HG03520 (cell line): ENCODE measurements around the gene ADGRA3.

ENCODE experiments used
- ATAC-seq: cut with Tn5 transposase; IDR thresholded peaks from one replicate; pipeline ENCODE4 v1.9.1; 2021; ENCODE audit warnings: mild to moderate bottlenecking, moderate library complexity; ENCODE audit not compliant: unreplicated experiment

The ADGRA3 gene, protein sequence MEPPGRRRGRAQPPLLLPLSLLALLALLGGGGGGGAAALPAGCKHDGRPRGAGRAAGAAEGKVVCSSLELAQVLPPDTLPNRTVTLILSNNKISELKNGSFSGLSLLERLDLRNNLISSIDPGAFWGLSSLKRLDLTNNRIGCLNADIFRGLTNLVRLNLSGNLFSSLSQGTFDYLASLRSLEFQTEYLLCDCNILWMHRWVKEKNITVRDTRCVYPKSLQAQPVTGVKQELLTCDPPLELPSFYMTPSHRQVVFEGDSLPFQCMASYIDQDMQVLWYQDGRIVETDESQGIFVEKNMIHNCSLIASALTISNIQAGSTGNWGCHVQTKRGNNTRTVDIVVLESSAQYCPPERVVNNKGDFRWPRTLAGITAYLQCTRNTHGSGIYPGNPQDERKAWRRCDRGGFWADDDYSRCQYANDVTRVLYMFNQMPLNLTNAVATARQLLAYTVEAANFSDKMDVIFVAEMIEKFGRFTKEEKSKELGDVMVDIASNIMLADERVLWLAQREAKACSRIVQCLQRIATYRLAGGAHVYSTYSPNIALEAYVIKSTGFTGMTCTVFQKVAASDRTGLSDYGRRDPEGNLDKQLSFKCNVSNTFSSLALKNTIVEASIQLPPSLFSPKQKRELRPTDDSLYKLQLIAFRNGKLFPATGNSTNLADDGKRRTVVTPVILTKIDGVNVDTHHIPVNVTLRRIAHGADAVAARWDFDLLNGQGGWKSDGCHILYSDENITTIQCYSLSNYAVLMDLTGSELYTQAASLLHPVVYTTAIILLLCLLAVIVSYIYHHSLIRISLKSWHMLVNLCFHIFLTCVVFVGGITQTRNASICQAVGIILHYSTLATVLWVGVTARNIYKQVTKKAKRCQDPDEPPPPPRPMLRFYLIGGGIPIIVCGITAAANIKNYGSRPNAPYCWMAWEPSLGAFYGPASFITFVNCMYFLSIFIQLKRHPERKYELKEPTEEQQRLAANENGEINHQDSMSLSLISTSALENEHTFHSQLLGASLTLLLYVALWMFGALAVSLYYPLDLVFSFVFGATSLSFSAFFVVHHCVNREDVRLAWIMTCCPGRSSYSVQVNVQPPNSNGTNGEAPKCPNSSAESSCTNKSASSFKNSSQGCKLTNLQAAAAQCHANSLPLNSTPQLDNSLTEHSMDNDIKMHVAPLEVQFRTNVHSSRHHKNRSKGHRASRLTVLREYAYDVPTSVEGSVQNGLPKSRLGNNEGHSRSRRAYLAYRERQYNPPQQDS (N-terminal part only)

DNA sequence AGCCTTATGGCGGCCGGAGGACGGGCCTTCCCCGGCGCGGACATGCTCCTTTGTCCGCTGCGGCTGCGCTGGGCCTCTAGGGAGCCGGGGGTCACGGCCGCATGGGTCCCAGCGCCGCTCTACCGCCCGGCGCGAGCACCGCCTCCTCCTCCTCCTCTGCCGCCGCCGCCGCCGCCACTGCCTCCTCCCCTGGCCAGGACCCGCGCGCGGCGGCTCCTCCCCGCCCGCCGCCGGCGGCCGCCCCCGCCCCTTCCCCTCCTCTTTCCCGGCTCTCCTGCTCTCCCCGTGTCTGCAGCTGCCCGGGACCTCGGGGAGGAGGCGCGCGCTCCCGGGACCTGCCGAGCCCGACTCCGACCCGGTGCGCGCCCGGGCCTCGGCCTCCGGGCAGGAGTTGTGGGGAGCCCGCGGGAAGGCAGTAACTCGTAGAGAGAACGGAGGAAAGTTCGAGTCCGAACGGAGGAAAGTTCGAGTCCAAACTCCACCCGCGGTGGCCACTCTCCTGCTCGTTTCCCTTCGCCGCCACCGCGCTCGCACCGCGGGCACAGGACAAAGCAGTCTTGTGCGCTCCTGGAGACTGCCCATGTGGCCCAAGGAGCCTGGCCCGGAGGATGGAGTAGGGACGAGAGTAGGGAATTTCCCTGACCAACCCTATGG is at the start of gene ADGRA3:
Gene ADGRA3 (minus strand): TSS at position 179 of the 654 bp plus-strand sequence. CDS start 282 bp downstream, outside the sequence.
- ATAC-seq, result no peak

DNA sequence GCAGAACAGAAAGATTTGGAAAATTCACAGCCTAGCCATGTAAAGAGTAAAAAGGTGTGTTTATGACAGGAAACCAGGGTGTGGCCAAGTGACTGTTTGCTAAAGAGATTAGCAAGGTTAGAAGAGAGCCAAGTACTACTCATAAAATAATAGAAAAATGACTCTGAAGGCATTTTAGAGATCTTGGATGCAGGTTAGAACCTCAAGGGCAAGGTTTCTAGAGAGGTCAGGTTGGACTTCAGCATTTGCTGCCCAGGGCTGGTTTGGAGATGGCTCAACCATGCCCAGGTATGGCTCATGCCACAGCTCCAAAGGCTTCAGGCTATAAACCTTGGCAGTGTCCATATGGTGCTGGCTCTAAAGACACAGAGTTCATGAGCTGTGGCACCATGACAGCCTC is 40.6 kb upstream of the ADGRA3 start:
- ATAC-seq, result no peak

DNA sequence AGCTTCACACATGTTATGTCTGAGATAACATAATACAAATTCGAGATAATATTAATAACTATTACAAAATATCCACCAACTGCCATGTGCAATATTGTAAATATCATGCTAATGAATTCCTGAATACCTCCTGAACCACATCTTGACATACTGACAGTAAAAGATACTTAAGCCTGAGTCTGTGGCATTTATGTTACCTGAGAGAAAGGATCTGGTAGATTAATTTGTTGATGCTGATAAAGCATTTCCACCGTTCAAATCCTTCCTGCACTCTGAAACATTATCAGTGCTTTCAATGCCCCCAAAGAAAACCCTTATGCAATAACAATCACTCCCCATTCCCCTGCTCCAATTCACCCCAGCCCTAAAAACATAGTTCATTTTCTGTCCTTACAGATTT is 38.8 kb upstream of the ADGRA3 start:
- ATAC-seq, result no peak

DNA sequence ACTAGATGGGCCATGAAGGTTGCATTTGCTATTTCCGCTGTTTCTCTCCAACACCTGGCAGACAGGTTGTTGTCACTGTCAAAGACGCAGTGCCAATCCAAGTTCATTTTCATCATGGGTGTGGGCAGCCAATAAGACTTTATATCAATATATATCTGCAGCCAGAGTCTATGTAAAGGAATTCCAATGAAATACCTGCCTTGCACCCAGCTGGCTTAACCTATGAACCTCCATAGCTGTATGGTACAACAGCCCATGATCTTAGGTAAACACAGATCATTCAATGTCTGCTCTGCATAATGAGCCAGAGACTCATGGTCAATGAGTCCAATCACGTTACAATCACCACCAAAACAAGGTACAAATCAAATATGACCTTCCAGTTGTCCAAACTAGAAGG is 37.7 kb upstream of the ADGRA3 start:
- ATAC-seq, result no peak

DNA sequence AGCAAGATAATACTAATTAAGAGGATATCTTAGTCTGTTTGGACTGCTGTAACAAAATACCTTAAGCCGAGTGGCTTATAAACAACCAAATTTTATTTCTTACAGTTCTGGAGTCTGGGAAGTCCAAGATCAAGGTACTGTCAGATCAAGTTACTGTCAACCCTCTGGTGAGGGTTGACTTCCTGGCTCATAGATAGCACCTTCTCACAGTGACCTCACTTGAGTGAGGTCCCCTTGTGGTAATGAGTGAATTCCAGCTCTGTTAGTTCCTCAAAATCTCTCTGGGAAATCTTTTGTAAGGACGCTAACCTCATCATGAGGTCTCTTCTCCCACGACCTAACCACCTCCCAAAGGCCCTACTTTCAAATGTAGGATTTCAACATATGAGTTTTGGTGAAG is 36.9 kb upstream of the ADGRA3 start:
- ATAC-seq, result no peak

DNA sequence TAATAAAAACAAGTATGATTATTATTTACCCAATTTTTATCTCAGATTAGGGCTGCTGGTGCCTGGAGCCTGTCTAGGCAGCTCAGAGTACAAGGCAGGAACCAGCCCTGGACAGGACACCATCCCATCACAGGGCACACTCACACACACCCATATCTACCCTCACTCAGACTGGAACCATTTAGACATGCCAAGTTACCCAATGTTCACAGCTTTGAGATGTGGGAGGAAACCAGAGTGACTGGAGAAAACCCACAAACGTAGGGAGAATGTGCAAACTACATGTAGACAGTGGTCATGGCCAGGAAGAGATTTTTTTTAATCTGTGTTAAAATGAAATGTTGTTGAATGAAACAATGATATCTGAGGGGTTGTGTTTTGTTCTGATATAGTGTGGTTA is 35.7 kb upstream of the ADGRA3 start:
- ATAC-seq, result no peak

DNA sequence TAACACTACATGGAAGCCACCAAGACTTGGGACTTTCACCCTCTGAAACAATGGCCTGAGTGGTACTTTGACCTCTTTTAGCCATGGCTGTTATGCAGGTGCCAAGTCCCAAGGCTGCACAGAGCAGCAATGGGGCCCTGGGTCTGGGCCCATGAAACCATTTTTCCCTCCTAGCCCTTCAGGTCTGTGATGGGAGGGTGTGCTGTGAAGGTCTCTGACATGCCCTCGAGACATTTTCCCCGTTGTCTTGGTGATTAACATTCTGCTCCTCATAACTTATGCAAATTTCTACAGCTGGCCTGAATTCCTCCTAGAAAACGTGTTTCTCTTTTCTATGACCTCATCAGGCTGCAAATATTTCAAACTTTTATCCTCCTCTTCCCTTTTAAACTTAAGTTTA is 30.4 kb upstream of the ADGRA3 start:
- no peak for ATAC-seq

DNA sequence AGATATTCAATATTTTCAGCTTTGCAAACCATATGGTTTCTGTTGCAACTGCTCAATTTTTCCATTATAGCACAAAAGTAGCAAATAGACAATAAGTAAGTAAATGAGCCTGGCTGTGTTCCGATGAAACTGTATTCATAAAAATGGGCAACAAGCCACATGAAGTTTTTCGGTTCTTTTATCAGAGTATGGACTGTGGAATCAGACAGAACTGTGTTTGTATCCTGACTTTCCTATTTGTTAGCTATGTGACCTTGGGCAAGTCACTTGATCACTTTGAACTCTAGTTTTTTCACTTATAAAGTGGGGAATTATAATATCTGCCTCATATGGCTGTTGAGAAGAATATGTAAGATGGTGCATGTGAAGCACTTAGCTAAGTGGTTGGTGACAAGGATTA is 23.4 kb upstream of the ADGRA3 start:
- ATAC-seq, result no peak

DNA sequence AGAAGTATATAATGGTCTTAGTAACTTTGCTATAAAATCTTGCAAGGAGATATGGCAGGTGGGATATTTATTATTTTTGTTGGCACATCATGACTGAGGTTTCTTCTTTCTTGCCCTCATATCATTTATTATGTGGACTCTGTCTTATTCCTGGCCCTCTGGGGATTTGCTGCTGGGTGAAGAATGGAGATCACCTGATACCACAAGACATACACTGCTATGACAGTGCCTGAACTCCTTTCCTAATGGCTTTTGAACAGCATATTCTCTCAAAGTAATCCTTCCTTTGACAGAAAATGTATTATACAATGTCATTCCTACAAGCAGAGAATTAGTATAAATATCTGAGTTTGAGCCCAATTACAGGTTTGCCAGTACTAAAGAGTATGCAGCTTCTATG is 22.0 kb upstream of the ADGRA3 start:
- ATAC-seq, result no peak

DNA sequence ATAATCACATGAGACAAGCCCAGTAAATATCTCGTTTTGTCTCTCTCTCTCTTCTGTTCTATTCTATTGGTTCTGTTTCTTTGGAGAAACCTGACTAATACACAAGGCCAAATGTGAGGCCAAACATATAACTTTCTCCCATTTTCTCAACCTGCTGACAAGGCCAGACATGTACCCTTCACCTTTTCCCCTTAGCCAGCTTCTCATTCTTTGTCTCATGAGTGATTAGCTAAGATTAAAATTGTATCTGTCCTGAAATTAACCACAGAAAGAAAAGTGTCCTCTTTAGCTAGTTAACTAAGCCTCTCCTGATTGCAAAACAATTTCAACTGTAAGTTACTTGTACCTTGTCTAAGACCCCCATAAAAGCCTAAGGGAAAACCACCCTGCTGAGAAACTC is 18.5 kb upstream of the ADGRA3 start:
- ATAC-seq, result no peak

DNA sequence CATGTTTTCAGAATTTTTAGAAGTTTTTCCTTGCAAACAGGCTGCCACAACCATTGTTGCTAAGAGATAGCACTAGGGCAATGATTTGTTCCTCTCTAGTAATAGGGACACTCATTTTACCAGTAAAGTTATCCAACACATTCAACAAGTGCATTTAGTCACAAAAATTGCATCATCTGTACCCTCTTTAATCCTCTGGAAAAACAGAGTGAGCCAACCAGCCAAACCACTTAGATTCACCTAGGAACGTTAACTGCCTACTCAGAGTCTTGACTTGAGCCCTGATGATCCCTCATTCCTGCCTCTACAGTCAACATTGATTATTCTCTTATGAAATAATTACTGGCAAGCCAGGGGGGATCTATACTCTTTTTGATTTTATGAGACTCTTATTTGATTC is 17.0 kb upstream of the ADGRA3 start:
- no peak for ATAC-seq

DNA sequence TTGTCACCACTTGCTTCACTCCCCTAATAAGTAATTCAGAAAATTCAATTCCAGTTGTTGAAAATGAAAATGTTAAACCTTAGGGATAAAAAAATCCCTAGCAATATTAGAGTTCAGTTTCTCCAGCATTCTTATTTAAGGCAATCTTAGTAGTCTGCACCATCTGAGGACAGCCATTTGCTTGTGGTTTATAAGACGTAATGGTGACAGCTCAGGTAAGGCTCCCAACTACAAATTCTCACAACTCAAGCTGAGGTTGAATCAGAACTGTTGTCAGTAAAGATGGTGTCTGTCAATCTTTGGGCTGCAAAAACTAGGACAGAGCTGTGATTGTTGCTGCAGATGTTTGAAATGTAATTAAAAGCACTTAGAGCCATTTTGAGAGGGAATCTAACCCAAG is 16.3 kb upstream of the ADGRA3 start:
- no peak for ATAC-seq

DNA sequence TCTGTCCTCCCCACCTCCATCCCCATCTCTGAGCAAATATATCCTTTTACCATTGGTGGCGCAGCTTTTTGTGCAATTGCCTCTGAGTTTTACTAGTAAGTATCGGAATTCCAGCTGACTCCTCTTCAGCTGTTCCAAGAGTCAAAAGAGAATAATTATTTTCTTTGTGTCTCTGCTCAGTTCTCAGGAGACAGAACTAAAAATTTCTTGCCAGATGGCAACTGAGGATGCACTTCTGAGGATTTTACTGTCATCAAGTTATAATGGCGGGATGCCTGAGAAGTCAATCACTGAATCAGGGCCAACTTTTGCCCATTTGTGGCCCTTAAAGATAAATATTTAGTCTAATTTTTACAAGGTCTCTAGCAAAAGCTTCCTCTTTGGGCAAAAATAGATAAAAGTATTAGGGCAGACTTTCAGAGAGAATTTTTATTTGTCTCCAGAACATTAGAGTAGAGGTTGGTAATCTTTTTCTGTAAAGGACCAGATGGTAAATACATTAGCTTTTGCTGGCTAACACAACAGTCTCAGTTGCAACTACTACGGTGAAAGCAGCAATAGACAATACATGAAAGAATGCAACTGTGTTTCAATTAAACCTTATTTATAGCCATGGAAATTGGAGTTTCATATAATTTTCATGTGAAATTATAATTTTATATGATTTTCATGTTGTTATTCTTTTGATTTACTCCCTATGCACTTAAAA is 15.6 kb upstream of the ADGRA3 start:
- ATAC-seq, result no peak

DNA sequence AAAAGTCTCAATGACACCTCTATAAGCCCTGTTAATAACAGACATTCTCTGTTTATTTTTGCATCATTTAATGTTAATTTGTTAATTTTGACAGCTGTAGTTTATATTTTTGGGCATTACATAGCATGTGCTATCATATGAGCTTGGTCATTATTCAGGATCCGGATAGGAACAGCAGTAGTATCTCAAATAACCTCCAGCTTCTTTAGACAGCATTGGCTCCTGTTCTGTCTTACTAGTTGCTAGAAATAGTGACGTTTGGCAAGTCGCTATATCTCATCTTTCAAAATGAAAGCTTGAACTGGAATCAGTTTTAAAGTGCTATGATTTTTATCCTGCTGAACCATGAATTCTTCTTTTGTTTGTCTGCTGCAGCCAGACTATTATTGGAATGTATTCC is 9.0 kb upstream of the ADGRA3 start:
- no peak for ATAC-seq

DNA sequence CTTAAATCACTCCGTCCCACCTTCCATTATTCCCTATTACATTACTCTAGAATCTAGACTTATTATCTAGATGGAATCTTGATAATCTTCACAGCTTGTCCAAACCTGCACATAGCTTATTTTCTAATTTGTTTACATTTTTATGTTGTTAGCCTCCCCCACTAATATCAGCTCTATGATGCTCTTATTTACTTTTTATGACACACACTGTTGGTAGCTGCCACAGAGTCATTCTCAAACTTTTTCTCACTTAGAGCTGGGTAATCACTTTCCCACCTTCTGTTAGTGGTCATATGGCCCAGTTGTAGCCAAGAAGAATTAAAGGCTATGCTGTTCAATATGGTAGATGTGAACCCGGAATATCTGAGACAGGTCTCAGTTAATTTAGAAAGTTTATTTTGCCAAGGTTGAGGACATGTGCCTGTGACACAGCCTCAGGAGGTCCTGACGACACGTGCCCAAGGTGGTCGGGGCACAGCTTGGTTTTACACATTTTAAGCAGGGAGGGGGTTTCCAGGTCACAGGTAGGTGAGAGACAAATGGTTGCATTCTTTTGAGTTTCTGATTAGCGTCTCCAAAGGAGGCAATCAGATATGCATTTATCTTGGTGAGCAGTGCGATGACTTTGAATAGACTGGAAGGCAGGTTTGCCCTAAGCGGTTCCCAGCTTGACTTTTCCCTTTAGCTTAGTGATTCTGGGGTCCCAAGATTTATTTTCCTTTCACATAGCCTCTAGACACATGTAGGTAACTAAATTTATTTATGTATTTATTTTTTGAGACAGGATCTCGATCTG is 7.0 kb upstream of the ADGRA3 start:
- ATAC-seq, result no peak

DNA sequence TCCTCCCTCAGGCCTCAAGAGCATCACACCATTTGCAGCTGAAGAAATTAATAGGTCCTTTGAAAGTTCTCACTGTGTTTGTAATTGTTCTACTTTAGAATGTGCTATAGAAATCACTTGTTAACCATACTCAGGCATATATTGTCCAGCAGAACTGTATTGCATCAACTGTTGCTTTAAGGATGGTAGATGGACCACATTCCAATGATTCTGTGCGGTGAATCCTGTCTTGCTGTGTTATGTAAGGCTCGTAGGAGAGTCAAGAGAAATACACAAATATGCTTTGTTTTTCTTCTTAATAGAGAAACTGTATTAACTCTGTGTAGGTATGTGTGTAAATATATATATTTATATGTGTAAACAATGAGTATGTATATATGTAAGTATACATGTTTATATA is 6.3 kb upstream of the ADGRA3 start:
- ATAC-seq, result no peak

DNA sequence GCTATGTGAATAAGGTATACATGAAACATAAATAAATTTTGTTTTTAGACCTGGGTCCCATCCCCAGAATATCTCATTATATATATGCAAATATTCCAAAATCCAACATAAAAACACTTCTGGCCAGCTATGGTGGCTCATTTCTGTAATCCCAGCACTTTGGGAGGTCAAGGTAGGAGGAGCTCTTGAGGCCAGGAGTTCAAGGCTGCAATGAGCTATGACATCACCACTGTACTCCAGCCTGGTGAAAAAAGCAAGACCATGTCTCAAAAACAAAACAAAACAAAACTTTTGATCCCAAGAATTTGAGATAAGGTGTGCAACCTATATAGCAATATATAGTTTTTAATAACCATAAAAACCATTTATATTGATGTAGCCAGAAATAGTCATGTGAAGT is 5.4 kb upstream of the ADGRA3 start:
- ATAC-seq, result no peak

DNA sequence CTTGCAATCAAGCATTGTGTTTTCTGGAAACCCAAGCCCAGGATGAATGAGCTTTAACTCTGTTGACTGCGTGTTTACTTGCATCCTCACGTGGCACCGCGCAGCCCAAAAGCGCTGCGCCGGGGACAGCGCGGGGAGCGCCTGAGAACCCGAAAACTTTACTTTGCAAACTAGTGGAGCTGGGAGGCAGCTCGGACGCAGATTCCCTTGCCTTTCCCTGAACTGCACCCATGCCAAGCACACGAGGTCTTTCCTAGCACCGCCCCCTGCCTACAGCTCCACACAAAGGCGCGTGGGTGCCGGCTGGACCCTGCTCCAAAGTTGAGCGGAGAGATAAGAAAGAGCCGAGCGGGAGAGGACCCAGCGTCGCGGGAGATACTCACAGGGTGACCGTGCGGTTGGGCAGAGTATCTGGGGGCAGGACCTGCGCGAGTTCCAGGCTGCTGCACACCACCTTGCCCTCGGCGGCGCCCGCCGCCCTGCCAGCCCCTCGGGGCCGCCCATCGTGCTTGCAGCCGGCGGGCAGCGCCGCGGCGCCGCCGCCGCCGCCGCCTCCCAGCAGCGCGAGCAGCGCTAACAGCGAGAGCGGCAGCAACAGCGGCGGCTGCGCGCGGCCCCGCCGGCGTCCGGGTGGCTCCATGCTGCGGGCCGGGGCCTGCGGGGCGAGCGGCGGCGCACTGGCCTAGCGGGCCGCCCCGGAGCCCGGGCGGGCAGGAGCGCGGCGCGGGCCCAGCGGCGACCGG is 550 bp downstream of the ADGRA3 start:
- ATAC-seq, result no peak

DNA sequence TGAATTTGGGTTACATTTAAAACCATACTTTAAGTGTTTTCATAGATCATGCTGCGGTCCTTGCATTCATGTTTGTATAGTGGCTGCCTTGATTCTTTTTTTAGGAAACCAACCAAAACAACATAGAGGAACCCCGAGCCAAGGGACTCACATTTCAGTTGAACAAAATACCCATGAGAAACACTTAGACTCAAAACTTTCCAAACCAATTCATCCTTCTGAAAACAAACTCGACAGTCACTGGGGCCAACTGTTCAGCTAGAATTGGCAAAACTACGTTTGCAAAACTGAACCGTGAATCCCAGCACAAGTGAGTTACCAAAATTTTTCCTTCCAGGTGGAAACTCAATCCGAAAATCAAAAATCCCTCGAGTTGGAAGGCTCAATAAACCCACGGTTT is 1.4 kb downstream of the ADGRA3 start:
- ATAC-seq, result no peak
